ENCODE measurements around the gene PRR19.
A peak's percentile ranks its signal among the peaks of the same experiment; 100 is the strongest.
"Not testable (repeated sequence)": the region's sequence is repeated elsewhere in the genome, so short reads cannot be mapped to it uniquely, and the experiment has no call there.

The PRR19 gene, protein sequence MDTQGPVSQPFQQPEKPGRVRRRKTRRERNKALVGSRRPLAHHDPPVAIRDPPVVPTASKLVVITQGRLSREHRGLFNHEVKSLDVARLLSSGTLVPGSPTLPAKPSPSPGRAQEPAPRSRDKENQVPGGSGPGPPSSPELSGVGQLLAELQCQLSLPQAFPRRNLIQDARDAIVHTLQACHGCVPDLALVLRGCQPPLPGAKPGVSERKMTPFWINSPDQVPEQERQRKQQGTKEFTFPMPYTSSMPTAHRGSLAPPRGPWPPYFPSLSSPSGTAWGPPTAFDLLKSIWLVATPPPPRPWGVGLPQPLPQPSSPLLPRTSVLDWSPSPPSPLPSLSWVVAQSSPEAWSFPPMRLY
- total RNA-seq: 0 to 0.88 (median 0.07) reads per million in 17 experiments

DNA sequence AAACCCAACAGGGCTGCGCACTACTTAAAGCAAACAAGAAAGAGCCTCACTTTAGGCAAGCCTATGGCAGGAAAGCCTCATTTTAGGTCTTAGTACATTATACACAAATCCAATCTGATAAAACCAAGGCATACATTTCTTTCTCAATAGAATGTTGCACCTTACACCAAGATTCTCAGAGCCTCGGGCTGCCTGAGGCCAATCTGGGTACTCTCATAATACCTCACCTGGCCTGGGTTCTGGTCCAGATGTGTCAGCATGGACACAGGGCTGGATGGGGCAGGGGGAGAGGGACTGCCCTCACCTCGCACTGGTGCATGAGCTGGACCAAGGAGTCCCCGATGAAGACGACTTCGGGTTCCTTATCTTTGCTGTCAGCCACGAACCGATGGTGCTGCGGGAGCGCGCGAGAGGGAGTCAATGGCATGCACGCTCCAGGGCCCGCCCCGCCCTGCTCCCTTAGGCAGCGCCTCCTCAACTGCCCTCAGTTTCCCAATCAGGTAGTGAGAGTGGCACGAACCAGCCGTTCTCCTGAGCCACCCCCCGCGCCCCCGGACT is at the start of gene PRR19:
PRR19 (plus strand) TSS at position 487 of the 558 bp plus-strand sequence. CDS start 7,453 bp downstream, outside the sequence.
- DNase-seq: peak in 1 of 4 experiments; percentile 24

DNA sequence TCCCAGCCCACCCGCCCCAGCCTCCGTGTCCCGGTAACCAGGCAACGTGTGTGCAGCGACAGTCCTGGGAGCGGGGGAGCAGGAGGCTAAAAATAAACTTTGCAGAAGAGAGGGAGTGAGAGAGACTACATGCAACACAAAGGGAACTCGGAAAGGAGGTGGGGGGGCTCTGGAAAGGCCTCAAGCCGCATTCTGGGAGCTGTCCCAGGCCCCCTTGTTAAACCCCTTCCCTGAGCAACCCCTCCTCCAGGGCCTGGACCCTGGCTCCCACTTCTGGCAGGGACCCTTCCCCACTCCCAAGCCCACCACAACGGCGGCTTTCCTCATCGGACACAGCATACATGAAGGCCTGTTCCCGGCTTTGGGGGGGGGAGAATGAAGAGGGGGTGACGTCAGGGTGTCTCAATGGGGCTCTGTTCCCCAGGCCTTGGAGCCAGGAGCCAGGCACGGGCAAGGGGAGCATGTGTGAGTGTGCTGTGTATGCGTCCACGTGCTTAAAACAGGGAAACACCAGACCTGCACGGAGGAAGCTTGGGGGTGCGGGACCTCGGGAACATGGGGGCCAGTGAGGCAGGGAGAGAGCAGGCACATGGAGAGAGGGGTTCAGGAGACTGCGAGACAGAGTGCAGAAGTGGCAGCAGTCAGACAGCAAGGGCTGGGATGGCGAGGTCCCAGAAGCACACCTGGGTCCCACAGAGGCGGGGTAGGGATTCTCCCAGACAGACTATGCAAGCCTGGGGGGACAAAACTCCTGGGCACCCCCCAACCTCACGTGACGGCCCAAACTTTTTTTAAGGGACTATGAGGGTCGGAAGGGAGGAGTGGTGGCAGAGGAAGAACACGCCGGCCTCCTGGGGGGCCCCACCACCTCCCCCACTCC is 49.3 kb upstream of the PRR19 start:
- DNase-seq: peak; percentile 34 to 62 (median 55)

DNA sequence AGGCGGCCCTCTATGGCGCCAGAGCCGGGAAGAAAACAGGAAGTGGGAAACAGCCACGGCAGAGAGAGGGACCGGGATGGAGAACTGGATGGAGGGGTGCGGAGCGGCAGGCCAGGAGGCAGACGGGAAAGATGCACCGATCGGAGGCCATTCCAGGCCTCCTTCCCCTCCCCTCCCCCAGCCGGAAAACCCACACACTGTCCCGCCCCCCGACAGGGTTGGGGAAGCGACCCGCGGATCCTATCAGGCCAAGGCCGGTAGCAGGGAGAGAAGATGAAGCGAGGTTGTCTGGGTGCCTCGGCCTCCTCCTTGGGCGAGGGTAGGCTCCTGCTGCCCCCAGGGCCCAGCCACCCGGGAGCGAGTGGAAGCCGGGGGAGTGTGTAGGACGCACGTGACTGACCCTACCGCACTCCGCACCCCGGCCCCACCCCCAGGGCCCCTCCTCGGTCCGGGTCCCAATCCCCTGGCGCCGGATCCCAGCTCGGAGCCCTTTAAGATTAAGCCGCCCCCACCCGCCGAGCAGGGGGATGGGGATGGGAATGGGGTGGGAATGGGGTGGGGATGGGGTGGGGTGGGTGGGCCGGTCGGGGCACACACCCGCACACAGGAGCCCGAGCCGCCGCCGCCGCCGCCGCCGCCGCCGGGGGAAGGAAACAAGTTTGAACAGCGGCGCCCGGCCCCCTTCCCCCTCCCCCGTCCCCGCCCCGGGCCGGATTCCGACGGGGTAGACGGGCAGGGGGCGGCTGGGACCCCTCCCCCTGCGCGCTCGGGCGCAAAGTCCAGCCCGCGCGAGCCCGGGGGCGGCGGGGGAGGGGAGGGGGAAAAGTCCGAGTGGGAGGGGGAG is 48.5 kb upstream of the PRR19 start:
- peak; percentile 40 to 64 (median 51) for DNase-seq

DNA sequence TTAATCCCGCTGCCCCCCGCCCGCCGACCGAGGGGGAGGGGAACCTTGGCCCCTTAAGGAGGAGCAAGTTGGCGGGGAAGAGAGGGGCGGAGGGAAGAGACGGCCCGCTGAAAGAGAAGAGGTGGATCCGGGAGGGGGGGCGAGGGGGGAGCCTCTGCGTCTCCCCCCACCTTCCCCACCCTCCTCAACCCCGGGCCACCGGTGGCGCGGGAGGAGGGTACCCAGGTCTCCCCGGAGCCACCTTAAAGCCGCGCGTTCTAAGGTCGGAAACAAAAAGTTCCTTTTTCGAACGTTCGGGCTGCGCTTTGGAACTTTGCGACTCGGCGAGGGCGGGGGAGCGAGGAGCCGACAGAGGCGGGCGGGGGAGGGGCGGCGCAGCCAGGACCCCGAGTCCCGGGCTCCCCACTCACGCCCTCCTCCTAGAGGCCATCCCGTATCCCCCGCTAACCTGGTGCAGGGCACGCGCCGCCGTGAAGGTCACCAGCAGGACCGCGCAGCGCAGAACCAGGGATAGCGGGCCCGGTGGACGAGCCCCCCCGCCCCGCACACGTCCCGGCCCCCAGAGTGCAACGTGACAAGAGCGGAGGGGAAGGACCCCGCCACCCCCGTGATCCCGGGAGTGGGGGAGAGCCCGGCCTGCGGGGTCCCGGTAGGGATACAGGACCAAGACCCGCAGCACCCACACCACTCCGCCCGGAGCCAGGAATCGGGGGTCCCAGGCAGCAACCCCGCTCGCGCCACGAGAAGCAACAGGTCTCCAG is 47.7 kb upstream of the PRR19 start:
- DNase-seq: peak; percentile 67 to 89 (median 82)

DNA sequence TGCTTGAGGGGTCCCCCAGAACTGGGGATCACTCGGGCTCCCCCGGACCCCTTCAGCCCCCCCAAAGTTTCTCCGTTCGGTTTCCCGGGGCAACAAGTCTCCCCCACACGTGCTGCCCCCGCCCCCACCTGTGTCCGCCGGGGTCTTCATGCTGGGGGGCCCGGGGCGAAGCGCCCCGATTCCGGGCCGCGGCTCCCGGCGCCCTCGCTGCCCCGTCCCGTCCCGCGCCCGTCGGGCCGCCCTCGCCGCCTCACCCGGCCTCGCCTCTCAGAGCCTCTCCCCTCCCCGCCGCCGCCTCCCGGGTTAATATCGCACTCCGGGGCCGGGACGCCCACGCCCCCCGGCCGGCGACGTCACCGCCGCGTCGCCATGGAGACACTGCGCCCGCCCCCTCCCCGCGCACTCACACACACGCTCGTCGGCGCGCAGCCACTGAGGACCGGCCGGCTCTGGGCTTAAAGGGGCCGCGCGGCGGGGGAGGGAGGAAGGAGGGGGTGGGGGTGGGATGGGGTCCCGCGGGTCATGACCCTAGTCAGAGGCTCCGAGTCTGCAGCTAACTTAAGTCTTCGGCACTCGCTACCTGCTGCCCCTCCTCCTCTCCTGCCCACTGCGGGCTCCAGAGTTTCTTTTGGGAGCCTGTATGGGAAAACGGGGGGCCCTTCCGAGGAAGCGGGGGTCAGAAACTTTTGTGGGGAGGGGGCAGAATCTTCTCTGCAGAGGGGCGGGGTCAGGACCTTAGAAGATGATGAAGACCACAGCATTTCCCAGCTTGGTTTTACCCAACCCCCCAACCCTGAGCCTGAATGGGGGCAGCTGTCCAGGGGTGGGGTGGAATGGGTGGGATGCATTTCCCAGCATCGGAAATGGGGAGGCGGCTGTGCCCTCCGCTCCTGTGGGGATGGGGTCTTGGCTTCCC is 46.8 kb upstream of the PRR19 start, which contains the start of gene ERF:
ERF (minus strand) TSS at position 279 of the 916 bp plus-strand sequence; CDS start at position 150, 129 bp downstream.
- peak; percentile 96 to 99 (median 98) for DNase-seq

DNA sequence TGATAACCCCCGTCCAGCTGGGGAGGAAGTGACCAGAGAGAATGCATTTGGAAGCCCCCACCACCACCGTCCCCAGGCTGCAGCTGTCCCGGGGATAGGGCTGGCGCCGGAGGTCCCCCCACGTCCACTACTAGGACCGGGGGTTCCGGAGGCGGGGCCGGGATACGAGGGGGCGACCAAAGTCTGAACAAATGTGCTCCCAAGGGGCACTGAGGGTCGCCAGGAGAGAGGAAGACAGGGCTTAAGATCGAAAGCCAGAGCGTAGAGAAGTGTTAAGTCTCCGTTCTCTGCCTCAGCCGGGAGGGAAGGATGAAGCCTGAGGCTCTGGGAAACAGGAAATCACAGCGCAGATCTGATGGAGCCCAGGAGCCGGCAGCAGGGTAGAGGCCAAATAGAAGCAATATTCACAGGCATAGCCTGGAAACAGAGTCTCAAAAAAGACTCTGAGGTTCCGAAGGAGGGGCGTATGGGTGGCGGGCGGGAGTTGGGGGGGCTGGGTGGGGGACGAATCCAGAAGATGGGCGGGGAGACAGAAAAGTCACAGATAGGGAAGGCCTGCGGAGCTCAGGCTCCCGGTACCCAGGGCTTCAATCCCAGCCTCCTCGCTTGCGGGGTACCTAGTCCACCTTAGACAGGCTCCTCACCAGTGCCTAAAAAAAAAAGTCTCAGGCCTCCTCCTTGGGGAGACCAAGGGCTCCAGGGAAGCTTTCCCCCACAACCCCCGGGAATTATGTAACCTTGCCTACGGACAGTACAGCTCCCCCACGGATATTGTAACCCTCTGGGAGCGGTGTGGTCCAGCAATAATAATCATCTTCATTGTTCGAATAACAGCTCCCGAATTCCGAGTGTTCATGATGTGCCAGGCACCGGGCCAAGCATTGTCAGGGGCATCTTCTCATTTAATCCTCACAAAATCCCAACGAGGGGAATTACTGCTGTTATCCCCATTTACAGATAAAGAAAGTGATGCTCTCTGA is 45.9 kb upstream of the PRR19 start:
- DNase-seq: peak; percentile 25 to 64 (median 59)

DNA sequence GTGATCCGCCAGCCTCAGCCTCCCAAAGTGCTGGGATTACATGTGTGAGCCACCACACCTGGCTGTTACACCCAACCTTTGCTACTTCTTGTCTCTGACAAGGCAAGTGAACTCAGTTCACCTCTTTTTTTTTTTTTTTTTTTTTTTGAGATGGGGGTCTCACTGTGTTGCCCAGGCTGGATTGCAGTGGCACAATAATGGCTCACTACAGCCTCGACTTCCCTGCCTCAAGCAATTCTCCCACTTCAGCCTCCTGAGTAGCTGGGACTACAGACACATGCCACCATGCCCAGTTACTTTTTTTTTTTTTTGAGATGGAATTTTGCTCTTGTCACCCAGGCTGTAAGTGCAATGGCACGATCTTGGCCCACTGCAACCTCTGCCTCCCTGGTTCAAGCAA is 44.1 kb upstream of the PRR19 start:
- not testable (repeated sequence) for DNase-seq

DNA sequence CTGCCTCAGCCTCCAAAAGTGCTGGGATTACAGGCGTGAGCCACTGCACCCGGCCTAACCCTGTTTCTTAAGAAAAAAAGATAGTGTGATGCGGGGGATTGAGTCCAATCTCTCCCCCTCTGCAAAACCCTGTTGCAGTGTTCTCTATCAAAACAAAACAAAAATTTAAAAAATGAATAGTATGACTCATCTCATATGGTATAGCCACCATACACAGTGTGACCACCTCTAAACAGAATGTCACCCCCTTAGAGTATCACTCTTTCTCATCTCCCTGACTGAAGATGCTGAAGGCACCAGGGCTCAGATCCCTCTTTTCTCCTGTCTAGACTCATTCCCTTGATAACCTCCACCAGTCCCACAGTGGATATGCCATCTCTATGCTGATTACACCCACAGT is 40.2 kb upstream of the PRR19 start:
- no peak for DNase-seq

DNA sequence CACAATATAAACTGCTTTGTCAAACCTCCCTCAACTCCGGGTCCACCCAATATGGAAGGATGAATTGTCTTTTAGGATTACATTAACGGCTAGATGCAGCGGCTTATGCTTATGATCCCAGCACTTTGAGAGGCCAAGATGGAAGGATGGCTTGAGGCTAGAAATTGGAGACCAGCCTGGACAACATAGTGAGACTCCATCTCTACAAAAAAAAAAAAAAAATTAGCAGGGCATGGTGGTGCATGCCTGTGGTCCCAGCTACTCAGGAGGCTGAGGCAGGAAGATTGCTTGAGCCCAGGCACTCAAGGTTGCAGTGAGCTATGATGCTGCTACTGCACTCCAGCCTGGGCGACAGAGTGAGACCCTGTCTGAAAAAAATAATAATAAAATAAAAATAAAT is 35.8 kb upstream of the PRR19 start:
- DNase-seq: not testable (repeated sequence)

DNA sequence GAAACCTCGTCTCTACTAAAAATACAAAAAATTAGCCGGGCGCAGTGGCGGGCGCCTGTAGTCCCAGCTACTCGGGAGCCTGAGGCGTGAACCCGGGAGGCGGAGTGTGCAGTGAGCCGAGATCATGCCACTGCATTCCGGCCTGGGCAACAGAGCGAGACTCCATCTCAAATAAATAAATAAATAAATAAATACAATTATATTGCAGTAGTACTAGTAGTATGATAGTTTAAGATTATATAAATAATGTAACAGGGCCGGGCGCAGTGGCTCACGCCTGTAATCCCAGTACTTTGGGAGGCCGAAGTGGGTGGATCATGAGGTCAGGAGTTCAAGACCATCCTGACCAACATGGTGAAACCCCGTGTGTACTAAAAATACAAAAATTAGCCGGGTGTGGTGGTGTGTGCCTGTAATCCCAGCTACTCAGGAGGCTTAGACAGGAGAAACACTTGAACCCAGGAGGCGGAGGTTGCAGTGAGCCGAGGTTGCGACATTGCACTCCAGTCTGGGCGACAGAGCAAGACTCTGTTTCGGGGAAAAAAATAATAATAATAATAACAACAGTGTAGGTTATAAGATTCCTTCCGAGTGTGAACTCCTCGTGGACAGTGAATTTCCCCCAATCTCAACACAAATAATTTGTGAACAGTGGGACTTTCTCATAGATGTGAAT is 34.9 kb upstream of the PRR19 start:
- DNase-seq: not testable (repeated sequence)

DNA sequence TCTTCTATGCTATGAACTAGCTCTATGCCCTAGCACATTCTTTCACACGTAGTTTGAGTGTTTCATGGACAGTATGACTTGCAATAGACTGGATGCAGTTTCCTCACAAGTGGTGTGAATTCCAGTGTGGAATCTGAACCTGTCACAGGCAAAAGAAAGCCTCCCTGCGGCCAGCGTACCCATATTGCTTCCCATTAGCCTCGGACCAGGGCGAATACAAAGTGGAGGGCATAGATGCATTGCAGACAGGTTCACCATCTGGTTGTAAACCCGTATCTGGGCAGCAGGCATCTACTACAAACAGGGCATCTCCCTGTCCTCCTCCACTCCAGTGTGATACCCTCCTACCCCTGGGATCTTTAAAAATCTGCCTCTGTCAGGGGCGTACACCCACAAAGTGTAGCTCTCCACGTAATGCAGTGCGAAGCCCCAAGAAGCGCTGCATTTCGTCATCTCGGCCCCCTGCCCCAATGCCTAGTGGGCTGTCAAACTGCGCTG is 34.2 kb upstream of the PRR19 start:
- no peak for DNase-seq

DNA sequence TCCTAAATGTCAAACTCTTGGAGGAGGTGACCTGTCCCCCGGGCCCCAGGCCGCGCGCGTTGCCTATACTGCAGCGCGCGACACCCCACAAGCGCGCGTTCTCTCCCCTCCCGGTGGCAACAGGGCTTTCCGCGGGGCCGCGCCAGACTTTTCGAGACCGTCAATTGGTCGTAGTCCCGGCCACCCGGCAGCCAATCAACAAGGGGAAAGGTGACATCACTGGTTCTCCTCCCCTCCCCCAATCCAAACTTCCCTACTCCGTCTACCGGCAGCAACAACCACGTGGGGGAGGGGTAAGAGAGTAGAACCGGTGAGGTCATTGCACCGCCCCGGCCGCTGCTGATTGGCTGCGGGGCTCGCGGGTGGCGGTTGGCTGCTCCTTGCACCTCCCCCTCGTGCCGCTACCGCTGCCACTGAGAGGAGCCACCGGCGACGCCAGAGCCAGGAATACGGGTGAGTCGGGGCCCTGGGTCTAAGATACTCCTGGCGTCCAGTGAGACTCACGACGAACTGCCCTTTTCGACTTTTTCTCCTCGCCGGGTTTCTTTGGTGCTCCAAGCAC is 33.7 kb upstream of the PRR19 start:
- DNase-seq: peak; percentile 99 to 100 (median 100)

DNA sequence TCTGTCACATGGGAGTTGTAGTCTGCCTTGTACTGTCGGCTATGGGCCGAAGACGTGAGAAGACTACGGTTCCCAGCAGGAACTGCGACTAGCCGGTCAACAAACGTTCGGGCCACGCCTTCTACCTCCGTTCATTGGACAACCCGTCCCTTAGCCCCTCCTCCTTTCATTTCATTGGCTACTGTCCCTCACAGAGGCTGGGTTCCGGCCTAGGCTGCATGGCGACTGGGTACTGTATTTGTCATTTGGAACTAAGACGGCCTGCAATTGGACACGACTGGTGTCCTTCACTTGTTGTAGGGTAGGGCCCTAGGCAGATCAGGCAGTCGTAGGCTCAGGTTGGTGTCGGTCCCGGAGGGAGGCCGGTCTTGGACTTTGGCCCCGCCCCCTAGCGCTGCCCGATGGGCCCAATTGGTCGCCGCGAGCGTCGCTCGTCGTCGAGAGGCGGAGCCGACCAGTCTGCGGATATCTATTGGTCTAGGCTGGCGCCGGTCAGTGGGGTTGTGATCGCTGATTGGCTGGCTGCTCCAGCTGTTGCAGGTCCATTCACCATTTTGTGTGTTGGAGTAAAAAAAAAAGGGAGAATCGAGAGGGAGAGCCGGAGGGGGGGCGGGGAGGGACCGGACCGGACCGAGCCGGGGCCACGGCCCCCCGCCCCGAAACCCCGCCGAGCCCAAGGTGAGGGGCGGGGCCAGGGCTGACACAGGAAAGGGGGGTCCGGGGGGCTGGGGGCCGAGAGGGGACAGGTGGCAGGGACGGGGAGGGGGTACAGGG is 33.0 kb upstream of the PRR19 start, which contains the start of gene CIC:
CIC (plus strand) TSS at position 549 of the 774 bp plus-strand sequence. CDS start 2,532 bp downstream, outside the sequence.
- peak; percentile 100 for DNase-seq

DNA sequence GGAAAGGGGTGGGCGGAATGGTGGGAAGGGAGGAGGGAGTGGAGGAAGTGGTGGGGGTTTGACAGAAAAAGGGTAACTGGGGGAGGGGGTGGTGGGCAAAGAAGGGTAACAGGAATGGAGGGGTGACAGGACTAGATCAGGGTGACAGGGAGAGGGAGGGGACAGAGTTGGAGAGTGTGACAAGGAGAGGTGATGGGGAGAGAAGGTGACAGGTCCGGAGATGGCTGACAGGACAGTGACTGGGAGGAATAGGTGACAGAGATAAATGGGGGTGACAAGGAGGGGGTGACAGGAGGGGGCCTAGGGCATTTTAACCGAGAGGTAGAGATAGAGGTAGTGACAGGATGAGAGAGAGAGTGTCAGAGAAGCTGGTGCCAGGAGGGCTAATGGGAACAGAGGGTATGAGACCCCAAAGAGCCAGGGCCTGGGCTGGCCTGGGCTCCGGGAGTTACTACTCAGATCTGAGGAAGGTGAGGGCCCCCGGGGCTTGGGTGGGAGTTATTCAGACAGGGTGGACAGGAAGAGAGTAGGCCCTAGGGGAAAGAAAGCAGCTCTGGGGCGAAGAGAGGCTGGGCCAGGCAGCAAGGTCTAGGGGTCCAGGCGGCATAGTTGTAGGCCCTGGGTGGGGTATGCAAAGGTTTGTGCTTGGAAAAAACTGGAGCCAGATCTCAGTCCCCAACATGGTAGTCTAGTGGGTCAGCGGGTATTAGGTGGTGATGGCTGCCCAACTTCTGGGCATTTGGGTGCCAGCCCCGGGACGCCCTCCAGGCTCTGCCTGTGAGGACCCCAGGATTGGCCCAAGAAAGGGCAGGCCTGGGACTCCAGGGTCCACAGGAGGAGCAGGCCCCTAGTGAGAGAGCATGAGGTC is 32.2 kb upstream of the PRR19 start:
- peak in 1 of 4 experiments; percentile 14 for DNase-seq

DNA sequence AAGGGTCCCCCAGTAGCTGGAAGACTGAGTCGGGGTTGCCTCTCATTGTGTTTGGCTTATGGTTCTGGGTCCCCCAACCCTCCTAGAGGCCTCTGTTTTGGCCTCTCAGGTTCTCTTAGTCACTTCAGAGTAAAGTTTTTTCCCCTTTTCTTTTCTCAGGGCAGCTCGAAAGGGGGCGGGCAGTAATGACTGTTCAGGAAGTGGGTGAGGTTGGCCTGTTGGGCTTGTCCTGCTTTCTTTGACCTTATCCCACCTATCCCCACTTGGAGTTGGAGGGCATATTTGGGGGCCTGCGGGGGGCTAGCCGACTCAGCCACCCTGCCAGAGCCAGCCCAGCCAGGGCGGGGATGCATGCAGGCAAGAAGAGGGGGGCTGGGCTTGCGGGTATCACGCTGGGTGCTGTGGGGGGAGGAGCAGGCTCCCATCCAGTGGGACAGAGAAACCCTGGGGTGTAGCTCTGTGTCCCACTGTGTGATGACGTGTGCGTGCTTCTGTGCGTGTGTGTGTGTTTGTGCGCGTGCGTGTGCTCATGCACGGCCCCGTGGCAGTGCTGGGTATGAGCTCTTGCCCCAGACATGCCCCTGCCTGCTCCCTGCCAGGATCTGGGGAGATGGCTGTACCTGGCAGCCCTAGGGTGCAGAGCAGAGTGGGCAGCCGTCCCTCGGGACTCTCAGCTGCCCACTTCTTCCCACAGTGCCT is 31.4 kb upstream of the PRR19 start:
- DNase-seq: peak; percentile 64 to 78 (median 76)

Data from suppressor macrophage (primary cell).